ENCODE data around the gene USP12. TPM values are rescaled to one million over a fixed set of nuclear protein-coding genes. Genes with fewer than 3 reads are reported as not detected.

Gene USP12
- polyA plus RNA-seq, 3 donors, result 12.8 to 23.4 (median 14.5) TPM

DNA sequence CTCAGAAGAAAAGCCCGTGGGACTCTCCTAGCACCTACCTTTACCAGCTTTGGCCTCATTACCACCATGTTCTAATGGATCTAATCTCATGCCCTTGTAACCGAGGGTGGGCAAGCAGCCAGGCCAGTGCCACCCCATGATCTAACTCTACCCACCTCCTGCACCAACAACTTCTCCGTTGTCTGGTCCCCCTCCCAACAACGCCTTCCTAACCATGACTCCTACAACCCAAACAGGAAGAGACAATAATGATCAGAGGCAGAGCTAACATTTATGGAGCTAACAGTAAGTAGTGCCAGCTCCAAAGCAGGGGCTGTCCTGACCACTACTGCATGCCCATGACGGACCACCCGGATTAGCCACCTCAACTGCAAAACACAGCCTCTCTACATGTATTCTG is 3.5 kb downstream of the USP12 start:
- no peaks in the 10 kb centered on the region for H3K9me3 ChIP-seq (replicated peaks in 1 of 2; ENCODE audit: control insufficient read depth in 1 of 2, insufficient read depth in 1 of 2, low read length in 2 of 2)
- Mint-ChIP-seq H3K9me3 (no peaks in the 10 kb centered on the region), H3K4me3 (no peak overlapping the region), H3K36me3 (peaks cover 5 to 6% of the 10 kb centered on the region in 2 donors), H3K27ac (peak overlapping the region in 2 of 7 donors; percentile 0 to 73), H3K27me3 (ENCODE audit: low read depth in 3 of 3) (no peaks in the 10 kb centered on the region), H3K4me1 (peaks cover 37% of the 10 kb centered on the region)
- H3K27me3 ChIP-seq (ENCODE audit: control insufficient read depth in 2 of 2, insufficient read depth in 2 of 2, low read length in 2 of 2), result no peaks in the 10 kb centered on the region
- no peak overlapping the region for H3K4me3 ChIP-seq (replicated peaks in 1 of 3; ENCODE audit: low read depth in 2 of 3, low read length in 3 of 3)
- peaks cover 71% of the 10 kb centered on the region for H4K20me1 ChIP-seq (ENCODE audit: insufficient read depth, low read length)
- H3K4me2 ChIP-seq (replicated peaks; ENCODE audit: extremely low read depth, low read length, poor library complexity, severe bottlenecking), result no peak overlapping the region
- no peak for DNase-seq
- H3K4me1 ChIP-seq (ENCODE audit: control insufficient read depth in 1 of 2, insufficient read depth in 2 of 2, low read length in 2 of 2), result peaks cover 22 to 37% of the 10 kb centered on the region in 2 donors
- intact Hi-C loops (cut with micrococcal nuclease), result loop anchor here (5.0 kb wide), 2 partner anchors 84 to 104 kb away; partner anchors contain the start of genes RASL11A (in 1 of the 2) and RPL21 (in 1 of the 2)
- H3K79me2 ChIP-seq (ENCODE audit: insufficient read depth, low read length), result peaks cover 79% of the 10 kb centered on the region
- H3K36me3 ChIP-seq (replicated peaks in 1 of 2; ENCODE audit: control insufficient read depth in 1 of 2, insufficient read depth in 2 of 2, low read length in 2 of 2), result no peaks in the 10 kb centered on the region
- WGBS (ENCODE audit: insufficient coverage), result 15% methylated on average over 4 of the region's 6 CpGs
- TF ChIP-seq, protein P1, sequence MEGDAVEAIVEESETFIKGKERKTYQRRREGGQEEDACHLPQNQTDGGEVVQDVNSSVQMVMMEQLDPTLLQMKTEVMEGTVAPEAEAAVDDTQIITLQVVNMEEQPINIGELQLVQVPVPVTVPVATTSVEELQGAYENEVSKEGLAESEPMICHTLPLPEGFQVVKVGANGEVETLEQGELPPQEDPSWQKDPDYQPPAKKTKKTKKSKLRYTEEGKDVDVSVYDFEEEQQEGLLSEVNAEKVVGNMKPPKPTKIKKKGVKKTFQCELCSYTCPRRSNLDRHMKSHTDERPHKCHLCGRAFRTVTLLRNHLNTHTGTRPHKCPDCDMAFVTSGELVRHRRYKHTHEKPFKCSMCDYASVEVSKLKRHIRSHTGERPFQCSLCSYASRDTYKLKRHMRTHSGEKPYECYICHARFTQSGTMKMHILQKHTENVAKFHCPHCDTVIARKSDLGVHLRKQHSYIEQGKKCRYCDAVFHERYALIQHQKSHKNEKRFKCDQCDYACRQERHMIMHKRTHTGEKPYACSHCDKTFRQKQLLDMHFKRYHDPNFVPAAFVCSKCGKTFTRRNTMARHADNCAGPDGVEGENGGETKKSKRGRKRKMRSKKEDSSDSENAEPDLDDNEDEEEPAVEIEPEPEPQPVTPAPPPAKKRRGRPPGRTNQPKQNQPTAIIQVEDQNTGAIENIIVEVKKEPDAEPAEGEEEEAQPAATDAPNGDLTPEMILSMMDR (IDR thresholded peaks at IDR 0.05), result no peak
- H3K9ac ChIP-seq (ENCODE audit: insufficient read depth, low read length, poor library complexity, severe bottlenecking), result no peak overlapping the region
- H2AFZ ChIP-seq (ENCODE audit: insufficient read depth, low read depth, low read length, poor library complexity, severe bottlenecking), result no peak overlapping the region
- H3K27ac ChIP-seq (ENCODE audit: low read depth in 1 of 2, low read length in 2 of 2), result no peak overlapping the region

DNA sequence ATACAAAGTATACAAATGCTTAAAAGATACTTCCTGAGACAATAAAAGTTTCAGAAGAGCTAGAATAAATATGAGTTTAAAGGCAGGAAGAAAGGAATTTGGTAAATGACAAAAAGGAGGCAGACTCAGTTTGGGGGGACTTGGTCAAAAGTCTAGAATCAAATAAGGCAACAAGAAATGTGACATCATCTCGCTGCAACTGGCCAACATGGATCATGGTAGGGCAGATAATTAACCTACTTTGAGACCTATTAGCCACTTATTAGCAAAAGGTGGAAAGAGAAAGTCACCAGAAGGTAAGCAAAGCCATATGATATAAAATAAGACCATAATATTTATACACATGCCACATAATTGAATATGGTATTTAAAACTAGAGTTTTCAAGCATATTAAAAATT is 5.3 kb downstream of the USP12 start:
- intact Hi-C loops (cut with micrococcal nuclease), result loop anchor here (5.0 kb wide), 2 partner anchors 86 to 106 kb away; partner anchors contain the start of genes RASL11A (in 1 of the 2) and RPL21 (in 1 of the 2)
- Histone ChIP-seq H3K27me3 (ENCODE audit: control insufficient read depth in 2 of 2, insufficient read depth in 2 of 2, low read length in 2 of 2) (no peaks in the 10 kb centered on the region), H3K27ac (ENCODE audit: low read depth in 1 of 2, low read length in 2 of 2) (no peak overlapping the region), H2AFZ (ENCODE audit: insufficient read depth, low read depth, low read length, poor library complexity, severe bottlenecking) (no peak overlapping the region), H3K9ac (ENCODE audit: insufficient read depth, low read length, poor library complexity, severe bottlenecking) (no peak overlapping the region), H3K79me2 (ENCODE audit: insufficient read depth, low read length) (peaks cover 97% of the 10 kb centered on the region), H3K4me3 (replicated peaks in 1 of 3; ENCODE audit: low read depth in 2 of 3, low read length in 3 of 3) (no peak overlapping the region), H4K20me1 (ENCODE audit: insufficient read depth, low read length) (peaks cover 88% of the 10 kb centered on the region), H3K9me3 (replicated peaks in 1 of 2; ENCODE audit: control insufficient read depth in 1 of 2, insufficient read depth in 1 of 2, low read length in 2 of 2) (no peaks in the 10 kb centered on the region), H3K4me1 (ENCODE audit: control insufficient read depth in 1 of 2, insufficient read depth in 2 of 2, low read length in 2 of 2) (peaks cover 16 to 31% of the 10 kb centered on the region in 2 donors), H3K36me3 (replicated peaks in 1 of 2; ENCODE audit: control insufficient read depth in 1 of 2, insufficient read depth in 2 of 2, low read length in 2 of 2) (no peaks in the 10 kb centered on the region), H3K4me2 (replicated peaks; ENCODE audit: extremely low read depth, low read length, poor library complexity, severe bottlenecking) (no peak overlapping the region)
- H3K4me1 Mint-ChIP-seq, result peaks cover 30% of the 10 kb centered on the region
- H3K27me3 Mint-ChIP-seq (ENCODE audit: low read depth in 3 of 3), result no peaks in the 10 kb centered on the region
- no peak for DNase-seq
- no peak overlapping the region for H3K27ac Mint-ChIP-seq
- TF ChIP-seq, protein P1 (IDR thresholded peaks at IDR 0.05), result no peak
- H3K36me3 Mint-ChIP-seq, result peaks cover 5 to 6% of the 10 kb centered on the region in 2 donors
- H3K4me3 Mint-ChIP-seq, result no peak overlapping the region
- no peaks in the 10 kb centered on the region for H3K9me3 Mint-ChIP-seq
- no CpG with 5 or more reads among the region's 1 CpG for whole genome bisulfite sequencing (ENCODE audit: insufficient coverage)

All from CD14-positive monocyte (primary cell).